GM12892 (cell line): ENCODE measurements around the gene TEX50.

ENCODE experiments used
- POLR2A ChIP-seq: IDR thresholded peaks from 2 replicates; pipeline ENCODE4 v1.6.1; 2011; ENCODE audit warnings: low read depth, low read length, control low read depth
- TAF1 ChIP-seq: IDR thresholded peaks from 2 replicates; pipeline ENCODE4 v1.6.1; 2011; ENCODE audit warnings: low read depth, mild to moderate bottlenecking, control low read depth, low read length, borderline replicate concordance

- TF ChIP-seq POLR2A (no peak), TAF1 (no peak)
These were observed 34.4 kb downstream of the TEX50 start, which contains the start of gene ANKRD45 for GRCh38 chr1:173669491-173669941.
